ENCODE measurements around the gene SLC22A7. TPM values are rescaled to one million over a fixed set of nuclear protein-coding genes. Genes with fewer than 3 reads are reported as not detected.
A peak's percentile ranks its signal among the peaks of the same experiment; 100 is the strongest.
"Not testable (repeated sequence)": the region's sequence is repeated elsewhere in the genome, so short reads cannot be mapped to it uniquely, and the experiment has no call there.

The SLC22A7 gene
- polyA plus RNA-seq, 1 donor, result 1.2 TPM

GRCh38 chr6:43334466-43335095 lies 36.5 kb downstream of the SLC22A7 start:
- peak; percentile 63 for DNase-seq

DNA sequence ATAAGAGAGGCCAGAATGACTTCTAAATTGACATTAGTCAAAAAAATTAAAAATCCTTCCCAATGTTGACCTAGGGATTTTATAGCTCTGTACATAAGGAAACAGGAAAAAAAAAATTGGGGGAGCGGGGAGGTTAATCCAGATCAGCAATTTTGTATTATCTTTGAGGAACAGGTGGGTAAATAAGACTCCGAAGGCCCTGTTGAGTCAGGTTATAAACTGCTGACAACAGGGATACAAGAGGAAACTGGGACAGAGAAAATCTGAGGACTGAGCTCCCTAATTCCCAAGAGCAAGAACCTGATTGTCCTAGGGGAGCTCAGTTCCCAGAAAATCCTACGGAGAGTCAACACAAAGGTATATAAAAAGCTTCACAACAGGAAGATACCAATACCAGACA lies 37.4 kb downstream of the SLC22A7 start:
- DNase-seq, result no peak

- no peak for DNase-seq
Measured at GRCh38 chr6:43336382-43336781, 38.3 kb downstream of the SLC22A7 start.

DNA sequence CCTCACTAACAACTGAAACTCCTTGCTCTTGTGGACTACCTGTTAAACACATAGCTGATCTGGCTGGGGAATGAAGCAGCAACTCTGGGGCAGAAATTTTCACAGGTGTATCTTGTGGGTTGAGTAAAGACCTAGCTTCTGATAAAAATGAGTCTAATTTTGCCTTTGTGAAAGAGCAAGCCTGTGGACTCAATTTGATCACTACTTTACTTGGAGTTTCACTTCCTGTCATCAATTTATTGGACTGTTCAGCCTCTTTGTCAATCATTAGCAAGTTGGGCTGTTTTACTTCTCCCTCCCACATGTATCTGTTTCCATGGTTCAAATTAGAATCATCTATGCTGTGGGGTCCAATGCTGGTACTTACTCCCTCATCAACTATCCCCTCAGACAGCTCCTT lies 40.2 kb downstream of the SLC22A7 start:
- no peak for DNase-seq

- no peak for DNase-seq
Measured at GRCh38 chr6:43339168-43339567, 41.1 kb downstream of the SLC22A7 start.

DNA sequence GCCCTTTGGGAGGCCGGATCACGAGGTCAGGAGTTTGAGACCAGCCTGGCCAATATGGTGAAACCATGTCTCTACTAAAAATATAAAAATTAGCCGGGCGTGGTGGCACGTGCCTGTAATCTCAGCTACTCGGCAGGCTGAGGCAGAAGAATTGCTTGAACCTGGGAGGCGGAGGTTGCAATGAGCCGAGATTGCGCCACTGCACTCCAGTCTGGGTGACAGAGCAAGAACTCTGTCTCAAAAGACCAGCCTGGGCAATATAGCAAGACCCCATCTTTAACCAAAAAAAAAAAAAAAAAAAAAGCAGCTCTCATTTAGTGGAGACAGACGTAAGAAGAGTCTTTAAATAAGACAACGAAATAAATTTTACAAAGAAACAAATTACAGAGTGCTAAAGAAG lies 48.2 kb downstream of the SLC22A7 start:
- DNase-seq, result not testable (repeated sequence)

DNA sequence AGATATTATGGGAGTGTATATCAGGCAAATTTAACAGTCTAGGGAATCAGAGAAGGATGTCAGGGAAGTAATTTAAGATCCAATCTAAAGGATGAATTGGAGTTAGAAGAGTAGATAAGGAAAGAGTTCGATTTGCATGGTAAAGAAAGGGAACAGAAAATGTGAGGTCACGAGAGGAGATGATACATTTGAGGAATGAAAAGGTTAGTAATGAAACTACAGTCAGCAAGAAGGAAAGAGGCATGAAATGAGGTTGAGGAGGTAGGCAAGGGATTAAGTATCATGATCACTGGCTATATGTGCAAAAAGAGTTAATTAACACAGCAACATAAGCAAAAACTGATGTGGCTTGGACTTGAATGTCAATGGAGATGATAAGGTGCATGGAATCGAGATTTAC lies 49.0 kb downstream of the SLC22A7 start:
- DNase-seq, result no peak

DNA sequence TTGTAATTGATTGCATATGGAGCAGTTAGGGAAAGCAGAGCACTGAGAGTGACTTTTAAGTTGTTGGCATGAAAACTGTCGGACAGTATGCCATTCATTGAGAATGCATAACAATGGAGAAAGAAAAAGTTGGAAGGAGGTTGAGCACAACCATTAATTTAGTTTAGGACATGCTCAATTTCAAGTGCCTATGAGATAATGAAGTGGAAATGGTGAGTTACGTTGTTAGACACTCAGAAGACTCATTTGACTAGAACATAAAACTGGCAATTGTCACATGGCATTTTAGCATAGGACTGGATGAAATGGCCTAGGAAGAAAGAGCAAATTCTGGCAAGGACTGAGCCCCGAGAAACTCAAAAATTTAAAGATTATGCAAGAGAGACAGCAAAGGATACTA lies 49.4 kb downstream of the SLC22A7 start:
- no peak for DNase-seq

DNA sequence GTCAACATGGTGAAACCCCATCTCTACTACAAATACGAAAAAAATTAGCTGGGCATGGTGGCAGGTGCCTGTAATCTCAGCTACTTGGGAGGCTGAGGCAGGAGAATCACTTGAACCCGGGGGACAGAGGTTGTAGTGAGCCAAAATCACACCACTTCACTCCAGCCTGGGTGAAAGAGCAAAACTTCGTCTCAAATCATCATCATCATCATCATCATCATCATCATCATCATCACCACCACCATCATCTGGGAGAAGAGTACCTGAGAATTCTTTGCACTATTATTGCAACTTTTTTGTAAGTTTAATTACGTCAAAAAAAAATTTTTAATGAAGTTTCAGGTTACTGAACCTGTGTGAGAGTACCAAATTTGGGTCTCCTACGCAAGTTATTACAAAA lies 53.9 kb downstream of the SLC22A7 start:
- DNase-seq, result not testable (repeated sequence)

Other genes with a start within 250 kb of the SLC22A7 start
- gene CUL7, start 244.4 kb upstream of the SLC22A7 start, polyA plus RNA-seq (ENCODE audit: insufficient read length), result 49.7 TPM
- 53.2 TPM for gene MRPL2, start 238.8 kb upstream of the SLC22A7 start, polyA plus RNA-seq (ENCODE audit: insufficient read length)
- gene KLC4, start 238.6 kb upstream of the SLC22A7 start, polyA plus RNA-seq (ENCODE audit: insufficient read length), result 72.4 TPM
- 213 TPM for gene PTK7, start 221.9 kb upstream of the SLC22A7 start, polyA plus RNA-seq (ENCODE audit: insufficient read length)
- gene SRF, start 127.0 kb upstream of the SLC22A7 start, polyA plus RNA-seq (ENCODE audit: insufficient read length), result 28.2 TPM
- 44.3 TPM for gene CUL9, start 116.1 kb upstream of the SLC22A7 start, polyA plus RNA-seq (ENCODE audit: insufficient read length)
- gene DNPH1, start 68.8 kb upstream of the SLC22A7 start, polyA plus RNA-seq (ENCODE audit: insufficient read length), result 44.3 TPM
- gene TTBK1, start 54.8 kb upstream of the SLC22A7 start, polyA plus RNA-seq (ENCODE audit: insufficient read length), result 0.37 TPM
- gene CRIP3, start 10.6 kb downstream of the SLC22A7 start, polyA plus RNA-seq (ENCODE audit: insufficient read length), result 7.3 TPM
- 38.1 TPM for gene ZNF318, start 71.4 kb downstream of the SLC22A7 start, polyA plus RNA-seq (ENCODE audit: insufficient read length)
- gene ABCC10, start 129.3 kb downstream of the SLC22A7 start, polyA plus RNA-seq (ENCODE audit: insufficient read length), result 28.9 TPM
- 1.00 TPM for gene DLK2, start 157.3 kb downstream of the SLC22A7 start, polyA plus RNA-seq (ENCODE audit: insufficient read length)
- gene TJAP1, start 179.3 kb downstream of the SLC22A7 start, polyA plus RNA-seq (ENCODE audit: insufficient read length), result 41.3 TPM
- 1.2 TPM for gene LRRC73, start 212.1 kb downstream of the SLC22A7 start, polyA plus RNA-seq (ENCODE audit: insufficient read length)
- gene YIPF3, start 218.7 kb downstream of the SLC22A7 start, polyA plus RNA-seq (ENCODE audit: insufficient read length), result 137 TPM
- 40.2 TPM for gene POLR1C, start 218.8 kb downstream of the SLC22A7 start, polyA plus RNA-seq (ENCODE audit: insufficient read length)

Data from left kidney (tissue), 2 donors.